ENCODE data around the gene MYEF2. TPM values are rescaled to one million over a fixed set of nuclear protein-coding genes. Genes with fewer than 3 reads are reported as not detected.

The MYEF2 gene
- polyA plus RNA-seq, 1 of the 3 experiments (the other 2 are of a cell fraction) = 11.6 TPM

DNA sequence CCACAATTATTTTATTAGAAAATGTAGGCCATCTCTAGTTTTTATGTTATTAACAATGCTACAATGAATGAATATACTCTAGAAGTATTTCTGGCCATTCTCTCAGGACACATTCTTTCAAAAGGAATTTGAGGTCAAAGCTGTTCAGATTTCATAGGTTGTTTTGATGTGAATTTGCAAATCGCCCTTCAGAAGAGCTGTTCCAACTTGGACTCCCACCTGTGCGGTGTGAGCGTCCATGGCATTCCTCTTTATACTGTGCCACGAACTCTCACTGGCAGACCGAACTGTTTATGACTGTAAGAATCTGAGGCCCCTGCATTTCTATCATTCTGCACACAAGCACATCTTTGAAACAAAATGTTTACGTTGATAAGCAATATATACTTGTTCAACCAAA is 75.9 kb downstream of the MYEF2 start:
- H4K20me1 ChIP-seq (ENCODE audit: insufficient read depth) = no peaks in the 10 kb centered on the region
- peaks cover 0 to 7% of the 10 kb centered on the region in 2 experiments; a peak in 2 of 4 replicates for H3K4me1 ChIP-seq (ENCODE audit: control insufficient read depth in 1 of 2, insufficient read depth in 2 of 2, low read depth in 1 of 2, low read length in 1 of 2)
- 77% methylated on average over 6 of the region's 6 CpGs for WGBS (ENCODE audit: low lambda C conversion rate)
- H3K79me2 ChIP-seq (ENCODE audit: insufficient read depth) = no peaks in the 10 kb centered on the region
- ChIA-PET CTCF (interaction anchor here (1.4 kb wide), 1 partner anchor 10 kb away, joined by 4 read pairs; no protein-coding TSS in a partner anchor), POLR2A (no interaction called here)
- no peak overlapping the region for H3K4me2 ChIP-seq
- H3K4me3 ChIP-seq (ENCODE audit: low read depth in 2 of 2, low read length in 1 of 2) = no peak overlapping the region
- H3K27ac ChIP-seq (ENCODE audit: low read depth in 2 of 2, low read length in 1 of 2) = no peak overlapping the region
- no peaks in the 10 kb centered on the region for H3K36me3 ChIP-seq (replicated peaks in 1 of 2; ENCODE audit: control insufficient read depth in 1 of 2, insufficient read depth in 2 of 2, low read length in 1 of 2)
- no peaks in the 10 kb centered on the region for H3K27me3 ChIP-seq (ENCODE audit: insufficient read depth)
- no peaks in the 10 kb centered on the region for H3K9me3 ChIP-seq
- H2AFZ ChIP-seq (ENCODE audit: low read depth) = no peak overlapping the region
- no peak overlapping the region for H3K9ac ChIP-seq
- H3K9me2 ChIP-seq = no peaks in the 10 kb centered on the region
- DNase-seq = no peak
- TF ChIP-seq TEAD4 (IDR thresholded peaks at IDR 0.05; ENCODE audit: borderline replicate concordance, insufficient read depth) (no peak), RFX5 (IDR thresholded peaks at IDR 0.05; ENCODE audit: low read length) (no peak), USF1 (IDR thresholded peaks at IDR 0.05; ENCODE audit: borderline replicate concordance, low read depth) (no peak), POLR2AphosphoS5 (IDR thresholded peaks at IDR 0.05; ENCODE audit: low read depth, low read length) (no peak), RCOR1 (IDR thresholded peaks at IDR 0.05; ENCODE audit: low read length) (no peak), YY1 (IDR thresholded peaks at IDR 0.05; ENCODE audit: low read depth) (no peak), RXRA (IDR thresholded peaks at IDR 0.05; ENCODE audit: borderline replicate concordance, low read depth) (no peak), EZH2phosphoT487 (IDR thresholded peaks at IDR 0.05; ENCODE audit: borderline replicate concordance, low read depth) (no peak)
- TF ChIP-seq, protein P1, sequence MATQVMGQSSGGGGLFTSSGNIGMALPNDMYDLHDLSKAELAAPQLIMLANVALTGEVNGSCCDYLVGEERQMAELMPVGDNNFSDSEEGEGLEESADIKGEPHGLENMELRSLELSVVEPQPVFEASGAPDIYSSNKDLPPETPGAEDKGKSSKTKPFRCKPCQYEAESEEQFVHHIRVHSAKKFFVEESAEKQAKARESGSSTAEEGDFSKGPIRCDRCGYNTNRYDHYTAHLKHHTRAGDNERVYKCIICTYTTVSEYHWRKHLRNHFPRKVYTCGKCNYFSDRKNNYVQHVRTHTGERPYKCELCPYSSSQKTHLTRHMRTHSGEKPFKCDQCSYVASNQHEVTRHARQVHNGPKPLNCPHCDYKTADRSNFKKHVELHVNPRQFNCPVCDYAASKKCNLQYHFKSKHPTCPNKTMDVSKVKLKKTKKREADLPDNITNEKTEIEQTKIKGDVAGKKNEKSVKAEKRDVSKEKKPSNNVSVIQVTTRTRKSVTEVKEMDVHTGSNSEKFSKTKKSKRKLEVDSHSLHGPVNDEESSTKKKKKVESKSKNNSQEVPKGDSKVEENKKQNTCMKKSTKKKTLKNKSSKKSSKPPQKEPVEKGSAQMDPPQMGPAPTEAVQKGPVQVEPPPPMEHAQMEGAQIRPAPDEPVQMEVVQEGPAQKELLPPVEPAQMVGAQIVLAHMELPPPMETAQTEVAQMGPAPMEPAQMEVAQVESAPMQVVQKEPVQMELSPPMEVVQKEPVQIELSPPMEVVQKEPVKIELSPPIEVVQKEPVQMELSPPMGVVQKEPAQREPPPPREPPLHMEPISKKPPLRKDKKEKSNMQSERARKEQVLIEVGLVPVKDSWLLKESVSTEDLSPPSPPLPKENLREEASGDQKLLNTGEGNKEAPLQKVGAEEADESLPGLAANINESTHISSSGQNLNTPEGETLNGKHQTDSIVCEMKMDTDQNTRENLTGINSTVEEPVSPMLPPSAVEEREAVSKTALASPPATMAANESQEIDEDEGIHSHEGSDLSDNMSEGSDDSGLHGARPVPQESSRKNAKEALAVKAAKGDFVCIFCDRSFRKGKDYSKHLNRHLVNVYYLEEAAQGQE (IDR thresholded peaks at IDR 0.05; ENCODE audit: low read depth, low read length) = no peak
- TF ChIP-seq, protein P2, sequence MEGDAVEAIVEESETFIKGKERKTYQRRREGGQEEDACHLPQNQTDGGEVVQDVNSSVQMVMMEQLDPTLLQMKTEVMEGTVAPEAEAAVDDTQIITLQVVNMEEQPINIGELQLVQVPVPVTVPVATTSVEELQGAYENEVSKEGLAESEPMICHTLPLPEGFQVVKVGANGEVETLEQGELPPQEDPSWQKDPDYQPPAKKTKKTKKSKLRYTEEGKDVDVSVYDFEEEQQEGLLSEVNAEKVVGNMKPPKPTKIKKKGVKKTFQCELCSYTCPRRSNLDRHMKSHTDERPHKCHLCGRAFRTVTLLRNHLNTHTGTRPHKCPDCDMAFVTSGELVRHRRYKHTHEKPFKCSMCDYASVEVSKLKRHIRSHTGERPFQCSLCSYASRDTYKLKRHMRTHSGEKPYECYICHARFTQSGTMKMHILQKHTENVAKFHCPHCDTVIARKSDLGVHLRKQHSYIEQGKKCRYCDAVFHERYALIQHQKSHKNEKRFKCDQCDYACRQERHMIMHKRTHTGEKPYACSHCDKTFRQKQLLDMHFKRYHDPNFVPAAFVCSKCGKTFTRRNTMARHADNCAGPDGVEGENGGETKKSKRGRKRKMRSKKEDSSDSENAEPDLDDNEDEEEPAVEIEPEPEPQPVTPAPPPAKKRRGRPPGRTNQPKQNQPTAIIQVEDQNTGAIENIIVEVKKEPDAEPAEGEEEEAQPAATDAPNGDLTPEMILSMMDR (IDR thresholded peaks at IDR 0.05) = no peak
- TF ChIP-seq, protein P3, sequence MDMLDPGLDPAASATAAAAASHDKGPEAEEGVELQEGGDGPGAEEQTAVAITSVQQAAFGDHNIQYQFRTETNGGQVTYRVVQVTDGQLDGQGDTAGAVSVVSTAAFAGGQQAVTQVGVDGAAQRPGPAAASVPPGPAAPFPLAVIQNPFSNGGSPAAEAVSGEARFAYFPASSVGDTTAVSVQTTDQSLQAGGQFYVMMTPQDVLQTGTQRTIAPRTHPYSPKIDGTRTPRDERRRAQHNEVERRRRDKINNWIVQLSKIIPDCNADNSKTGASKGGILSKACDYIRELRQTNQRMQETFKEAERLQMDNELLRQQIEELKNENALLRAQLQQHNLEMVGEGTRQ (IDR thresholded peaks at IDR 0.05; ENCODE audit: borderline replicate concordance, low read depth, low read length) = no peak
- no peaks in the 10 kb centered on the region for H3F3A ChIP-seq (replicated peaks; ENCODE audit: insufficient read depth)
